Fibroblast of lung (primary cell): ENCODE measurements around the gene CDC42EP5.

Experiments
- CTCF ChIP-seq, 2 donors: IDR thresholded peaks in 1 of 2; conservative IDR thresholded peaks in 1 of 2; 1 replicate in 1 of 2; 2 replicates in 1 of 2; pipeline ENCODE4 v1.5.1; 2011 to 2012; ENCODE audit warnings: low read length in 2 of 2, control low read depth in 1 of 2, inconsistent platforms in 1 of 2, low read depth in 1 of 2, mild to moderate bottlenecking in 1 of 2
- EZH2 ChIP-seq: IDR thresholded peaks from 2 replicates; pipeline ENCODE4 v1.5.1; 2012; ENCODE audit warnings: low read length, control low read depth, mild to moderate bottlenecking; ENCODE audit errors: missing control alignments

DNA sequence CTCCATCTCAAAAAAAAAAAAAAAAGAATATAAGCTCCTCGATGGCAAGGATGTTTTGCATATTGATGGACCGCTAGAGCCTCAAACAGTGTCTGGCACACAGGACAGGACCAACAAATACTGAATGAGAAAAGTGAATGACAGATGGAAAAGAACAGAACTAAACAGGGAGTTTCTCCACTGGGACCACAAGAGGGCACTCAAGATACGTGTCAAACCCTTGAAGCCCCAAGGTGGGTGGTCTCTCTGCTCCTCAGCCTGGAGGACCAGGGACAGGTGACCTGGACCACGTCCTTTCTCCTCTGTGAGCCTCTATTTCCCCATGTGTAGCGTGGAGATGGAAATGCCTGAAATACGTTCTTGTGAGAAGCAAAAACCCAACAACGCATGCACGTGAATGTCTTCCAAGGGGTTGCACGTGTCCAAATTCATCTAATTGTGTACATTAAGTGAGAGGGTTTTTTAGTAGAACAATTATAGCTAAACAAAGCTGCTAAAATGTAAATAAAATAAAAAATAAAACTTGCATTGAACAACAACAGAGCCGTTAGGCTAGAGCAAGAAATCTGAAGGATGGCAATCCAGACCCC is 5.7 kb upstream of the CDC42EP5 start:
- peak; percentile 60 to 74 for TF ChIP-seq CTCF (conservative IDR thresholded peaks at IDR 0.05 in 1 of 2, IDR thresholded peaks at IDR 0.05 in 1 of 2; ENCODE audit: low read depth in 1 of 2, low read length in 2 of 2)
- TF ChIP-seq EZH2: no peak
